Spleen (tissue), 11 donors: ENCODE measurements around the gene SLC35G2. TPM values are rescaled to one million over a fixed set of nuclear protein-coding genes. Genes with fewer than 3 reads are reported as not detected.

Experiments
- DNase-seq: peaks from one replicate; pipeline ENCODE4 v3.0.0-alpha.2; 2020
- H3K27ac ChIP-seq, 8 donors: fragments of 200-600 bp; sonication (generic) in 7 of 8; 1 replicate in 4 of 8; 2 replicates in 4 of 8; pipeline versions ENCODE4 v1.5.0 to v1.8.0; 2016 to 2021; ENCODE audit warnings: inconsistent platforms in 4 of 8, mild to moderate bottlenecking in 4 of 8, moderate library complexity in 1 of 8
- H3K27me3 ChIP-seq, 7 donors: fragments of 200-600 bp; sonication (generic) in 6 of 7; replicated peaks in 1 of 7; 1 replicate in 4 of 7; 2 replicates in 3 of 7; pipeline versions ENCODE4 v1.5.0 to v1.8.0; 2016 to 2021; ENCODE audit warnings: inconsistent platforms in 3 of 7, mild to moderate bottlenecking in 1 of 7
- H3K36me3 ChIP-seq, 6 donors: fragments of 200-600 bp; sonication (generic) in 5 of 6; 1 replicate in 4 of 6; 2 replicates in 2 of 6; pipeline versions ENCODE4 v1.5.0 to v1.8.0; 2016 to 2021; ENCODE audit warnings: inconsistent platforms in 2 of 6
- H3K4me1 ChIP-seq, 6 donors: fragments of 200-600 bp; sonication (generic) in 5 of 6; 1 replicate in 3 of 6; 2 replicates in 3 of 6; pipeline versions ENCODE4 v1.5.0 to v1.8.0; 2016 to 2021; ENCODE audit warnings: inconsistent platforms in 3 of 6
- H3K4me3 ChIP-seq, 8 donors: fragments of 200-600 bp; sonication (generic) in 7 of 8; 1 replicate in 4 of 8; 2 replicates in 4 of 8; pipeline versions ENCODE4 v1.5.0 to v1.8.0; 2016 to 2021; ENCODE audit warnings: inconsistent platforms in 4 of 8, mild to moderate bottlenecking in 4 of 8, moderate library complexity in 2 of 8
- H3K9me3 ChIP-seq, 8 donors: fragments of 200-600 bp; sonication (generic) in 7 of 8; 1 replicate in 4 of 8; 2 replicates in 4 of 8; pipeline versions ENCODE4 v1.5.0 to v1.8.0; 2016 to 2021; ENCODE audit warnings: inconsistent platforms in 4 of 8
- POLR2A ChIP-seq, 3 donors: fragments of 450-650 bp; IDR thresholded peaks; one replicate each; pipeline ENCODE4 v1.5.1; 2017; ENCODE audit warnings: antibody characterized with exemption in 3 of 3, mild to moderate bottlenecking in 1 of 3
- POLR2AphosphoS5 ChIP-seq, 3 donors: sonication (generic); formaldehyde crosslinking; IDR thresholded peaks; one replicate each; pipeline ENCODE4 v1.5.1; 2017; ENCODE audit warnings: antibody characterized with exemption in 3 of 3
- WGBS, 5 donors: extraction: QIAGEN DNeasy Blood & Tissue Kit in 3 of 5; methylation state at CpG; one replicate each; pipeline versions ENCODE4 v1.1.5 to v1.1.7; 2013 to 2018; 5-methylcytosine and 5-hydroxymethylcytosine counted together
- intact Hi-C: fragments of 100-400 bp; cut with DNase I; formaldehyde crosslinking; loops from one replicate; pipeline ENCODE4 v1.15.0; 2023; ENCODE audit warnings: low total_unique reads
- polyA plus RNA-seq, 3 donors: library from polyadenylated mRNA; stranded (reverse); fragments of 200-250 nt; gene quantifications; one replicate each; pipeline ENCODE4 v1.2.1, GENCODE V29; 2013
- total RNA-seq, 7 donors: library from RNA; depleted of rRNA in 3 of 7; stranded (reverse); fragments of >200 nt in 3 of 7; fragmentation: NEBNext Ultra II Directional in 4 of 7; extraction: Animal tissue kit (Norgen Biotek cat#: 25700) in 4 of 7; gene quantifications; one replicate each; pipeline versions ENCODE4 v1.1.0 to v1.2.1, GENCODE V29; 2016 to 2021
- TF ChIP-seq, protein P1 (sequence below), 11 experiments: fragments of 200-600 bp in 7 of 11; fragments of 450-650 bp in 4 of 11; sonication (generic) in 4 of 11; IDR thresholded peaks in 8 of 11; conservative IDR thresholded peaks in 3 of 11; 1 replicate in 7 of 11; 2 replicates in 4 of 11; pipeline versions ENCODE4 v1.4.0 to v1.8.0; 2016 to 2021; ENCODE audit warnings: antibody characterized with exemption in 11 of 11, inconsistent platforms in 4 of 11, mild to moderate bottlenecking in 1 of 11
- donor health status: healthy with polysubstance abuse.
- donor health status: DM: no; HTN: no; CAD: no; lungs with moderate emphysema.
- donor health status: DM: no; HTN: no; CAD: no.
- donor health status: Bipolar disorder and iron deficiency.
- donor health status: healthy.
- donor health status: DM: no; HTN: no; CAD: no.
- donor health status: DM: yes; HTN: yes; CAD: no.

SLC35G2 gene
- total and polyA plus RNA-seq, 10 donors = 1.1 to 7.7 (median 3.2) TPM

DNA sequence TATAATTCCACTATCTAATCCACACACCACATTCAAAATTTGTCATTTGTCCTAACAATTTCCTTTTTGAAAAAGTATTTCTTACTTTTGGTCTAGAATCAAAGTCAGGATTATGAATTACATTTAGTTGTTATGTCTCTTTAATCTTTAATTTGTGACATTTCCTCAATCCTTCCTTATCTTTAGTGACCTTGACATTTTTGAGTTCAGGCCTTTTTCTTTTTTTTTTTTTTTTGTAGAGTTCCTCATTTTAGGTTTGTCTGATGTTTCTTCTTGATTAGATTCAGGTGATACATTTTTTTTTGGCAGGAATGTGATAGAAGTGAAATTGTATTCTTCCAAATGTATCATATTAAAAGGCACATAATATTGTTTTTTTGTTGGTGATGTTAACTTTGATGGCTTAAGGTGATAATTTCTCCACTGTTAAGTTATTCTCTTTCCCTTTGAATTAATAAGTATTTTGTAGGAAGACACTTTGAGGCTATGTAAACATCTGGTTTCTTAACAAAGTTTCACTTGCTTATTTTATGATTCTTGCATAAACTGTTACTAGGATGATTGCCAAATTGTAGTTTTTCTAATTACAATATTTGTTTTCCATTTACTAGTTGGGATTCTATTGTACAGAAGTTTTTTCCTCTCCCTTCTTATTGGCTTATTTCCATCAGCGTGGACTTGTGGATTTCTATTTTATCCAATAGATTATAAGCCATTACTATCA is 16.3 kb downstream of the SLC35G2 start:
- 90 to 96% (median 90%) methylated on average over 1 of the region's 1 CpG for WGBS, 5 donors
- intact Hi-C loops = no loop called here
- Histone ChIP-seq H3K27me3 (no peaks in the 10 kb centered on the region), H3K36me3 (peaks cover 0 to 11% (median 0%) of the 10 kb centered on the region in 6 donors), H3K4me3 (no peak overlapping the region), H3K4me1 (peaks cover 0 to 26% (median 7%) of the 10 kb centered on the region in 6 donors), H3K27ac (no peak overlapping the region), H3K9me3 (no peaks in the 10 kb centered on the region)
- TF ChIP-seq POLR2A (IDR thresholded peaks at IDR 0.05) (no peak), POLR2AphosphoS5 (IDR thresholded peaks at IDR 0.05) (no peak)
- TF ChIP-seq, protein P1, sequence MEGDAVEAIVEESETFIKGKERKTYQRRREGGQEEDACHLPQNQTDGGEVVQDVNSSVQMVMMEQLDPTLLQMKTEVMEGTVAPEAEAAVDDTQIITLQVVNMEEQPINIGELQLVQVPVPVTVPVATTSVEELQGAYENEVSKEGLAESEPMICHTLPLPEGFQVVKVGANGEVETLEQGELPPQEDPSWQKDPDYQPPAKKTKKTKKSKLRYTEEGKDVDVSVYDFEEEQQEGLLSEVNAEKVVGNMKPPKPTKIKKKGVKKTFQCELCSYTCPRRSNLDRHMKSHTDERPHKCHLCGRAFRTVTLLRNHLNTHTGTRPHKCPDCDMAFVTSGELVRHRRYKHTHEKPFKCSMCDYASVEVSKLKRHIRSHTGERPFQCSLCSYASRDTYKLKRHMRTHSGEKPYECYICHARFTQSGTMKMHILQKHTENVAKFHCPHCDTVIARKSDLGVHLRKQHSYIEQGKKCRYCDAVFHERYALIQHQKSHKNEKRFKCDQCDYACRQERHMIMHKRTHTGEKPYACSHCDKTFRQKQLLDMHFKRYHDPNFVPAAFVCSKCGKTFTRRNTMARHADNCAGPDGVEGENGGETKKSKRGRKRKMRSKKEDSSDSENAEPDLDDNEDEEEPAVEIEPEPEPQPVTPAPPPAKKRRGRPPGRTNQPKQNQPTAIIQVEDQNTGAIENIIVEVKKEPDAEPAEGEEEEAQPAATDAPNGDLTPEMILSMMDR (IDR thresholded peaks at IDR 0.05 in 8 of 11, conservative IDR thresholded peaks at IDR 0.05 in 3 of 11) = no peak
- no peak for DNase-seq

DNA sequence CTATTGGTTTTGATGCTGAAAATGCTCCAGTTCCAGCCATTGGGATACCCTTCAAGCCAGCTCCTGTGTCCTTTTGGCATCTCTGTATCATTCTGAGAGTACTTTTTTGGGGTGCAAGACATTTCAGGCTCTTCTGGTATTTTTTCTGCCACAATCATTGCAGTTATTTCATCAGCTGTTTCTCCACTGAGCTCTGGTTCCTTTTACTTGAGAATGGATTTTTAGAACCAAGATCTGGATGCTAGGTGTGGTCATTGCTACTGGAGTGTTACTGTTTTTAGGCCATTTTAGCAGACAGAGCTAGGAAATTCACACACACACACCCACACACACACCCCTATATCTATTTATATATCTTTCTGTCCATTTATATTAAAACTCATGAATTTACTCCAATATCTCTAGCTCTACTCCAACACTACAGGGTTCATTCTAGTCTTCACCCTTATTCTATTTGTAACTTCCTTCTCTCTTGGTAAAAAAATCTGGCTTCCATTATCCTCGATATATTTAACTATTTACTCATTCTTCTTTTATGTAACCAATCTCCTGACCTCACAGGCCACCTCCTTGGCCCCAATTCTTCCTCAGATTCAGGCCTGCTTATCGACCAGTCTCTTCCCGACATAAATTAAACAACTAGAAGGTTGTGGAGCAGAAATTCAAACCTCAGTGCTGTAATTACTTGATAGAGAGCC is 17.0 kb downstream of the SLC35G2 start:
- no peak for DNase-seq
- 43 to 63% (median 47%) methylated on average over 2 to 3 of the region's 3 CpGs for WGBS, 5 donors
- Histone ChIP-seq H3K4me1 (peaks cover 0 to 26% (median 7%) of the 10 kb centered on the region in 6 donors), H3K27ac (no peak overlapping the region), H3K9me3 (no peaks in the 10 kb centered on the region), H3K4me3 (no peak overlapping the region), H3K27me3 (no peaks in the 10 kb centered on the region), H3K36me3 (peaks cover 0 to 12% (median 0%) of the 10 kb centered on the region in 6 donors)
- intact Hi-C loops = no loop called here
- TF ChIP-seq POLR2AphosphoS5 (IDR thresholded peaks at IDR 0.05) (no peak), POLR2A (IDR thresholded peaks at IDR 0.05) (no peak)
- TF ChIP-seq, protein P1 (IDR thresholded peaks at IDR 0.05 in 8 of 11, conservative IDR thresholded peaks at IDR 0.05 in 3 of 11) = no peak

GRCh38 chr3:136836511-136837156 is 17.7 kb downstream of the SLC35G2 start:
- H3K27me3 ChIP-seq = no peaks in the 10 kb centered on the region
- H3K27ac ChIP-seq = no peak overlapping the region
- H3K4me1 ChIP-seq = peaks cover 0 to 26% (median 7%) of the 10 kb centered on the region in 6 donors
- no peak overlapping the region for H3K4me3 ChIP-seq
- no peak for DNase-seq
- intact Hi-C loops = no loop called here
- TF ChIP-seq, protein P1 (IDR thresholded peaks at IDR 0.05 in 8 of 11, conservative IDR thresholded peaks at IDR 0.05 in 3 of 11) = no peak
- TF ChIP-seq POLR2A (IDR thresholded peaks at IDR 0.05) = no peak
- TF ChIP-seq POLR2AphosphoS5 (IDR thresholded peaks at IDR 0.05) = no peak
- H3K36me3 ChIP-seq = peaks cover 0 to 18% (median 0%) of the 10 kb centered on the region in 6 donors
- H3K9me3 ChIP-seq = no peaks in the 10 kb centered on the region
